Natural killer cell (primary cell): ENCODE measurements around the gene HOXA10. TPM values are rescaled to one million over a fixed set of nuclear protein-coding genes. Genes with fewer than 3 reads are reported as not detected.
A peak's percentile ranks its signal among the peaks of the same experiment; 100 is the strongest.

ENCODE experiments used
- ATAC-seq, 3 donors: fragments of 150-1000 bp in 2 of 3; fragments of 200-7000 bp in 1 of 3; cut with Tn5 transposase; 1 replicate in 1 of 3; 2 replicates in 2 of 3; pipeline ENCODE4 v1.10.0; 2021; ENCODE audit warnings: mild to moderate bottlenecking in 2 of 3, moderate library complexity in 2 of 3
- DNase-seq, 2 donors: peaks; one replicate each; pipeline versions ENCODE4 v3.0.0 to v3.0.0-alpha.2; 2013 to 2021; ENCODE audit warnings: mixed read lengths in 1 of 2
- H3K27ac ChIP-seq: one replicate; pipeline ENCODE4 v1.5.1; 2013; ENCODE audit warnings: mild to moderate bottlenecking, low read length
- H3K27me3 ChIP-seq: one replicate; pipeline ENCODE4 v1.6.1; 2013; ENCODE audit warnings: low read length; ENCODE audit not compliant: control insufficient read depth, insufficient read depth
- H3K36me3 ChIP-seq: one replicate; pipeline ENCODE4 v1.6.1; 2013; ENCODE audit warnings: low read length; ENCODE audit not compliant: control insufficient read depth, insufficient read depth
- H3K4me1 ChIP-seq: one replicate; pipeline ENCODE4 v1.6.1; 2013; ENCODE audit warnings: low read length; ENCODE audit not compliant: control insufficient read depth, insufficient read depth
- H3K4me3 ChIP-seq: one replicate; pipeline ENCODE4 v1.5.1; 2013; ENCODE audit warnings: low read length
- H3K9me3 ChIP-seq: one replicate; pipeline ENCODE4 v1.6.1; 2013; ENCODE audit warnings: low read length; ENCODE audit not compliant: control insufficient read depth, insufficient read depth
- H3K27ac Mint-ChIP-seq, 2 donors: one replicate each; pipeline ENCODE4 v1.8.0; 2022; ENCODE audit warnings: mild to moderate bottlenecking in 2 of 2, mixed read lengths in 2 of 2, moderate library complexity in 1 of 2
- H3K27me3 Mint-ChIP-seq, 2 donors: one replicate each; pipeline ENCODE4 v1.8.0; 2022; ENCODE audit warnings: low read depth in 2 of 2, mixed read lengths in 2 of 2
- H3K36me3 Mint-ChIP-seq: one replicate; pipeline ENCODE4 v1.8.0; 2022; ENCODE audit warnings: mixed read lengths
- H3K4me1 Mint-ChIP-seq, 2 donors: one replicate each; pipeline ENCODE4 v1.8.0; 2022; ENCODE audit warnings: mixed read lengths in 2 of 2
- H3K4me3 Mint-ChIP-seq: one replicate; pipeline ENCODE4 v1.8.0; 2022; ENCODE audit warnings: mild to moderate bottlenecking, moderate library complexity, mixed read lengths
- H3K9me3 Mint-ChIP-seq, 2 donors: one replicate each; pipeline ENCODE4 v1.8.0; 2022; ENCODE audit warnings: mixed read lengths in 2 of 2
- CTCF ChIP-seq: fragments of 200-600 bp; IDR thresholded peaks from one replicate; pipeline ENCODE4 v1.8.0; 2022; ENCODE audit warnings: antibody characterized with exemption
- WGBS: methylation state at CpG from one replicate; pipeline ENCODE4 v1.1.7; 2013; ENCODE audit warnings: missing lambda C conversion rate; ENCODE audit not compliant: insufficient coverage; 5-methylcytosine and 5-hydroxymethylcytosine counted together
- intact Hi-C: fragments of 100-400 bp; cut with micrococcal nuclease; formaldehyde crosslinking; loops from one replicate; pipeline ENCODE4 v1.14.2; 2022
- total RNA-seq, 4 donors: library from RNA; stranded (reverse); fragments of 120-200 nt in 1 of 4; gene quantifications; one replicate each; pipeline versions ENCODE4 v1.2.3 to v1.2.4, GENCODE V29; 2013 to 2022

Gene HOXA10
- total RNA-seq, 3 donors from 2014 or later (not counting 1 experiment from before 2014, with no cell fraction given) = 0.82 to 3.3 (median 2.2) TPM

- H3K27me3 Mint-ChIP-seq = peaks cover 23 to 32% of the 10 kb centered on the region in 2 donors
- Histone ChIP-seq H3K4me1 (no peaks in the 10 kb centered on the region), H3K27ac (no peak overlapping the region), H3K9me3 (no peaks in the 10 kb centered on the region), H3K27me3 (no peaks in the 10 kb centered on the region), H3K4me3 (no peak overlapping the region), H3K36me3 (no peaks in the 10 kb centered on the region)
- H3K4me1 Mint-ChIP-seq = no peaks in the 10 kb centered on the region
- peak overlapping the region; percentile 37 for H3K4me3 Mint-ChIP-seq
- DNase-seq = no peak
- no peak for ATAC-seq
- TF ChIP-seq CTCF = no peak
- H3K27ac Mint-ChIP-seq = no peak overlapping the region
- no peaks in the 10 kb centered on the region for H3K36me3 Mint-ChIP-seq
- intact Hi-C loops = no loop called here
- 96% methylated on average over 28 of the region's 28 CpGs for WGBS
- no peaks in the 10 kb centered on the region for H3K9me3 Mint-ChIP-seq
Observed at GRCh38 chr7:27128776-27129728, 45.1 kb downstream of the HOXA10 start.

GRCh38 chr7:27128034-27128433 lies 46.1 kb downstream of the HOXA10 start:
- Mint-ChIP-seq H3K4me3 (no peak overlapping the region), H3K27ac (no peak overlapping the region), H3K36me3 (no peaks in the 10 kb centered on the region), H3K4me1 (no peaks in the 10 kb centered on the region), H3K9me3 (no peaks in the 10 kb centered on the region), H3K27me3 (peaks cover 18 to 28% of the 10 kb centered on the region in 2 donors)
- intact Hi-C loops = no loop called here
- H3K4me3 ChIP-seq = no peak overlapping the region
- no peaks in the 10 kb centered on the region for H3K9me3 ChIP-seq
- no peaks in the 10 kb centered on the region for H3K36me3 ChIP-seq
- ATAC-seq (no peak), DNase-seq (no peak)
- H3K4me1 ChIP-seq = no peaks in the 10 kb centered on the region
- H3K27me3 ChIP-seq = no peaks in the 10 kb centered on the region
- 88% methylated on average over 2 of the region's 2 CpGs for WGBS
- no peak overlapping the region for H3K27ac ChIP-seq
- TF ChIP-seq CTCF = no peak

- Histone ChIP-seq H3K4me1 (no peaks in the 10 kb centered on the region), H3K27me3 (no peaks in the 10 kb centered on the region), H3K27ac (no peak overlapping the region), H3K4me3 (no peak overlapping the region), H3K9me3 (no peaks in the 10 kb centered on the region), H3K36me3 (no peaks in the 10 kb centered on the region)
- H3K9me3 Mint-ChIP-seq = no peaks in the 10 kb centered on the region
- H3K27ac Mint-ChIP-seq = no peak overlapping the region
- WGBS = 96% methylated on average over 2 of the region's 3 CpGs
- no peak for TF ChIP-seq CTCF
- intact Hi-C loops = no loop called here
- no peaks in the 10 kb centered on the region for H3K4me1 Mint-ChIP-seq
- H3K36me3 Mint-ChIP-seq = no peaks in the 10 kb centered on the region
- H3K27me3 Mint-ChIP-seq = peaks cover 15 to 28% of the 10 kb centered on the region in 2 donors
- no peak overlapping the region for H3K4me3 Mint-ChIP-seq
- DNase-seq (no peak), ATAC-seq (no peak)
Observed at GRCh38 chr7:27126596-27127327, 47.4 kb downstream of the HOXA10 start.
